ENCODE results near the gene DTHD1.

DNA sequence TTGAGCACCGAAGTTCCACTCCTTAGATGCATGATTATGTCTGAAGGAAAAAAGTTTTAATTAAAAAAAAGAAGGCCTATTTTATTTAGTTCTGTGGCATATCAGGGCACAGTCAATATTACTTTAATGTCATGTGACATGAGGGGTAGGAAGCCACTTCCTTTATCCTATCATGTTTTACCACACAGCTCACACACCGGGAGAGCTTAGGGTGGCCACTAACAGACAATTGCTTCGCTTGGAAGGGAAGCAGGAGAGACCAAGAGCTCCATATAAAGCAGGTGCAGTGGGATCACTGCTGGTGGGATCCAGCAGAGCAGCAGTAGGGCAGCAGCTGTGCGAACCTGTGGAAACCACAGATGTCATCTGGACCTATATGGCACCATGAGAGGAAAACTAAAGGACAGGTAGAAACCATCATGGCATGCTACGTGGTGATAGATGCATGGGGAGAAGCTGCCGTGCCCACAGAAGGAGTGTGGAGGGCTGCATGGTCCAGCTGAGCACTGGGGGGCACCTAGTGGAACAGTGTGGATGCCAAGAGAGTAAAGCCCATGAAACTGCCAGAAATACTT is 52.0 kb downstream of the DTHD1 start:
- TF ChIP-seq, protein P1, sequence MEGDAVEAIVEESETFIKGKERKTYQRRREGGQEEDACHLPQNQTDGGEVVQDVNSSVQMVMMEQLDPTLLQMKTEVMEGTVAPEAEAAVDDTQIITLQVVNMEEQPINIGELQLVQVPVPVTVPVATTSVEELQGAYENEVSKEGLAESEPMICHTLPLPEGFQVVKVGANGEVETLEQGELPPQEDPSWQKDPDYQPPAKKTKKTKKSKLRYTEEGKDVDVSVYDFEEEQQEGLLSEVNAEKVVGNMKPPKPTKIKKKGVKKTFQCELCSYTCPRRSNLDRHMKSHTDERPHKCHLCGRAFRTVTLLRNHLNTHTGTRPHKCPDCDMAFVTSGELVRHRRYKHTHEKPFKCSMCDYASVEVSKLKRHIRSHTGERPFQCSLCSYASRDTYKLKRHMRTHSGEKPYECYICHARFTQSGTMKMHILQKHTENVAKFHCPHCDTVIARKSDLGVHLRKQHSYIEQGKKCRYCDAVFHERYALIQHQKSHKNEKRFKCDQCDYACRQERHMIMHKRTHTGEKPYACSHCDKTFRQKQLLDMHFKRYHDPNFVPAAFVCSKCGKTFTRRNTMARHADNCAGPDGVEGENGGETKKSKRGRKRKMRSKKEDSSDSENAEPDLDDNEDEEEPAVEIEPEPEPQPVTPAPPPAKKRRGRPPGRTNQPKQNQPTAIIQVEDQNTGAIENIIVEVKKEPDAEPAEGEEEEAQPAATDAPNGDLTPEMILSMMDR (conservative IDR thresholded peaks at IDR 0.05; ENCODE audit: low read length) = no peak
- TF ChIP-seq EZH2phosphoT487 (IDR thresholded peaks at IDR 0.05; ENCODE audit: borderline replicate concordance) = no peak

Data from Loucy (cell line).